IMR-90 (cell line): ENCODE results near the gene LRRC47. TPM values are rescaled to one million over a fixed set of nuclear protein-coding genes. Genes with fewer than 3 reads are reported as not detected.

ENCODE experiments used
- ATAC-seq: fragments of 200-7000 bp; cut with Tn5 transposase; 2 replicates; pipeline ENCODE4 v1.9.1; 2020; ENCODE audit warnings: low read depth, mild to moderate bottlenecking, moderate library complexity
- BruUV-seq: library from RNA; stranded (reverse); fragments of 400-500 nt; replicated peaks from 2 replicates; lab custom pipeline; 2021; lab: Mats Ljungman, UMichigan
- CTCF ChIA-PET: fragments of 300-600 bp; formaldehyde crosslinking; extraction: SDS; loops from one replicate; lab custom pipeline; 2021; ENCODE audit warnings: antibody characterized with exemption; lab: Yijun Ruan, JAX
- POLR2A ChIA-PET: fragments of 300-600 bp; sonication (Branson Sonifier 250); formaldehyde crosslinking; loops from one replicate; lab custom pipeline; 2022; ENCODE audit warnings: antibody characterized with exemption; ENCODE audit not compliant: unreplicated experiment; lab: Charles Lee
- DNase-seq: peaks from one replicate; pipeline ENCODE4 v3.0.0; 2013
- H2AFZ ChIP-seq: replicated peaks from 2 replicates; pipeline ENCODE3; 2013; ENCODE audit warnings: low read length, mild to moderate bottlenecking; ENCODE audit not compliant: poor library complexity
- H2AK5ac ChIP-seq: 2 replicates; pipeline ENCODE4 v1.6.1; 2013; ENCODE audit warnings: low read depth, low read length, inconsistent platforms
- H2AK9ac ChIP-seq: replicated peaks from 2 replicates; pipeline ENCODE3; 2013; ENCODE audit warnings: mild to moderate bottlenecking, low read depth, low read length, moderate library complexity; ENCODE audit not compliant: poor library complexity
- H2BK120ac ChIP-seq: 2 replicates; pipeline ENCODE4 v1.6.1; 2013; ENCODE audit warnings: low read depth, low read length, inconsistent platforms
- H2BK15ac ChIP-seq: 3 replicates; pipeline ENCODE4 v1.6.1; 2013; ENCODE audit warnings: low read depth, low read length, inconsistent platforms
- H2BK20ac ChIP-seq: 2 replicates; pipeline ENCODE4 v1.6.1; 2013; ENCODE audit warnings: low read depth, mild to moderate bottlenecking, inconsistent platforms, low read length, moderate library complexity
- H2BK5ac ChIP-seq: 2 replicates; pipeline ENCODE4 v1.6.1; 2013; ENCODE audit warnings: mild to moderate bottlenecking, low read depth, low read length, inconsistent platforms; ENCODE audit not compliant: poor library complexity, severe bottlenecking
- H3K14ac ChIP-seq: replicated peaks from 2 replicates; pipeline ENCODE4 v1.6.1; 2013; ENCODE audit warnings: low read depth, low read length, inconsistent platforms
- H3K18ac ChIP-seq: 2 replicates; pipeline ENCODE4 v1.6.1; 2013; ENCODE audit warnings: low read depth, low read length, control low read depth
- H3K23ac ChIP-seq: 2 replicates; pipeline ENCODE4 v1.6.1; 2013; ENCODE audit warnings: low read depth, low read length, inconsistent platforms
- H3K27ac ChIP-seq: 2 replicates; pipeline ENCODE4 v1.5.1; 2013; ENCODE audit warnings: mild to moderate bottlenecking, control low read depth, low read length; ENCODE audit not compliant: insufficient read depth
- H3K27me3 ChIP-seq: 2 replicates; pipeline ENCODE4 v1.6.1; 2013; ENCODE audit warnings: low read length; ENCODE audit not compliant: control insufficient read depth, insufficient read depth
- H3K36me3 ChIP-seq: 2 replicates; pipeline ENCODE4 v1.6.1; 2013; ENCODE audit warnings: low read length, mixed read lengths; ENCODE audit not compliant: control insufficient read depth, insufficient read depth
- H3K4ac ChIP-seq: 2 replicates; pipeline ENCODE4 v1.6.1; 2013; ENCODE audit warnings: low read depth, low read length, inconsistent platforms
- H3K4me1 ChIP-seq: 2 replicates; pipeline ENCODE4 v1.6.1; 2013; ENCODE audit warnings: low read length, mixed read lengths; ENCODE audit not compliant: control insufficient read depth, insufficient read depth
- H3K4me2 ChIP-seq: 2 replicates; pipeline ENCODE4 v1.6.1; 2013; ENCODE audit warnings: low read depth, mild to moderate bottlenecking, control low read depth, low read length, moderate library complexity
- H3K4me3 ChIP-seq: 2 replicates; pipeline ENCODE4 v1.5.1; 2013; ENCODE audit warnings: low read depth, mild to moderate bottlenecking, control low read depth, low read length, moderate library complexity; ENCODE audit not compliant: insufficient read depth
- H3K56ac ChIP-seq: 2 replicates; pipeline ENCODE4 v1.6.1; 2013; ENCODE audit warnings: low read length, inconsistent platforms; ENCODE audit not compliant: insufficient read depth; ENCODE audit errors: extremely low read depth
- H3K79me1 ChIP-seq, 2 experiments: 2 replicates each; pipeline ENCODE4 v1.6.1; 2013; ENCODE audit warnings: low read length in 2 of 2, inconsistent platforms in 1 of 2, low read depth in 1 of 2
- H3K9ac ChIP-seq: 2 replicates; pipeline ENCODE4 v1.6.1; 2013; ENCODE audit warnings: low read depth, low read length, control low read depth
- H3K9me1 ChIP-seq: 2 replicates; pipeline ENCODE4 v1.6.1; 2013; ENCODE audit warnings: low read length, inconsistent platforms; ENCODE audit not compliant: insufficient read depth
- H3K9me3 ChIP-seq: 2 replicates; pipeline ENCODE4 v1.6.1; 2013; ENCODE audit warnings: low read length; ENCODE audit not compliant: control insufficient read depth, insufficient read depth
- H4K20me1 ChIP-seq: 2 replicates; pipeline ENCODE4 v1.6.1; 2013; ENCODE audit warnings: low read length, inconsistent platforms; ENCODE audit not compliant: insufficient read depth
- H4K5ac ChIP-seq: 2 replicates; pipeline ENCODE4 v1.6.1; 2013; ENCODE audit warnings: mild to moderate bottlenecking, low read depth, low read length, control low read depth
- H4K8ac ChIP-seq, 2 experiments: 2 replicates each; pipeline ENCODE4 v1.6.1; 2013; ENCODE audit warnings: low read depth in 2 of 2, low read length in 2 of 2, control low read depth in 1 of 2, inconsistent platforms in 1 of 2
- H4K91ac ChIP-seq: 2 replicates; pipeline ENCODE4 v1.6.1; 2013; ENCODE audit warnings: low read depth, low read length, inconsistent platforms; ENCODE audit not compliant: insufficient read depth
- BHLHE40 ChIP-seq: fragments of 150-350 bp; IDR thresholded peaks from 2 replicates; pipeline ENCODE4 v1.6.1; 2016; ENCODE audit warnings: mild to moderate bottlenecking, low read depth, low read length
- CEBPB ChIP-seq: IDR thresholded peaks from 2 replicates; pipeline ENCODE4 v1.6.1; 2012; ENCODE audit warnings: low read depth, low read length, improper control_type of control experiment
- CHD1 ChIP-seq: IDR thresholded peaks from 2 replicates; pipeline ENCODE4 v1.6.1; 2012; ENCODE audit warnings: low read depth, low read length, improper control_type of control experiment
- MAZ ChIP-seq: IDR thresholded peaks from 2 replicates; pipeline ENCODE4 v1.6.1; 2012; ENCODE audit warnings: low read depth, mild to moderate bottlenecking, low read length, improper control_type of control experiment, moderate library complexity, borderline replicate concordance
- MXI1 ChIP-seq: IDR thresholded peaks from 2 replicates; pipeline ENCODE4 v1.6.1; 2012; ENCODE audit warnings: low read depth, mild to moderate bottlenecking, low read length, moderate library complexity, borderline replicate concordance
- NFE2L2 ChIP-seq: fragments of 150-350 bp; IDR thresholded peaks from 2 replicates; pipeline ENCODE4 v1.6.1; 2016; ENCODE audit warnings: low read depth, mild to moderate bottlenecking, low read length
- POLR2A ChIP-seq: IDR thresholded peaks from 2 replicates; pipeline ENCODE4 v1.6.1; 2012; ENCODE audit warnings: mild to moderate bottlenecking, low read depth, low read length
- RAD21 ChIP-seq: IDR thresholded peaks from 2 replicates; pipeline ENCODE4 v1.6.1; 2012; ENCODE audit warnings: low read length, improper control_type of control experiment
- RCOR1 ChIP-seq: IDR thresholded peaks from 2 replicates; pipeline ENCODE4 v1.6.1; 2012; ENCODE audit warnings: mild to moderate bottlenecking, low read length, improper control_type of control experiment; ENCODE audit not compliant: insufficient replicate concordance
- SMC3 ChIP-seq: fragments of 150-350 bp; IDR thresholded peaks from 2 replicates; pipeline ENCODE4 v1.6.1; 2016; ENCODE audit warnings: low read depth, mild to moderate bottlenecking, antibody characterized with exemption, low read length, moderate library complexity
- WGBS, 2 experiments: methylation state at CpG; one replicate each; pipeline versions ENCODE4 v1.1.5 to v1.1.7; 2013; ENCODE audit warnings: missing lambda C conversion rate in 2 of 2; ENCODE audit not compliant: insufficient read length in 1 of 2; ENCODE audit errors: extremely low coverage in 2 of 2; 5-methylcytosine and 5-hydroxymethylcytosine counted together
- dilution Hi-C: fragments of 300-500 bp; cut with HindIII; formaldehyde crosslinking; loops from one replicate; pipeline ENCODE4 v1.14.3; 2018; ENCODE audit warnings: low sequenced_read_pairs; ENCODE audit not compliant: unreplicated experiment
- in situ Hi-C: fragments of 300-500 bp; cut with MboI; formaldehyde crosslinking; loops from 3 replicates; pipeline ENCODE4 v1.14.3; 2019; ENCODE audit warnings: low sequenced_read_pairs, inconsistent platforms, mixed read lengths
- intact Hi-C: fragments of 100-400 bp; cut with micrococcal nuclease; formaldehyde crosslinking; loops from 2 replicates; pipeline ENCODE4 v1.10.0; 2022
- polyA plus RNA-seq, 3 experiments: library from polyadenylated mRNA; depleted of rRNA; stranded (reverse); fragments of >200 nt; gene quantifications; 2 replicates each; pipeline ENCODE4 v1.2.3, GENCODE V29; 2012; ENCODE audit warnings: low replicate concordance in 1 of 3
- total RNA-seq: library from RNA; depleted of rRNA; stranded (reverse); fragments of >200 nt; gene quantifications from 2 replicates; pipeline ENCODE4 v1.2.3, GENCODE V29; 2012
- TF ChIP-seq, protein P1 (sequence below): conservative IDR thresholded peaks from 2 replicates; pipeline ENCODE4 v1.5.1; 2012; ENCODE audit warnings: mild to moderate bottlenecking, low read depth, low read length, improper control_type of control experiment
- TF ChIP-seq, protein P2 (sequence below): fragments of 150-350 bp; IDR thresholded peaks from 2 replicates; pipeline ENCODE4 v1.6.1; 2017; ENCODE audit warnings: mild to moderate bottlenecking, antibody characterized with exemption, low read length, low read depth
- TF ChIP-seq, protein P3 (sequence below): fragments of 150-350 bp; IDR thresholded peaks from 2 replicates; pipeline ENCODE4 v1.6.1; 2016; ENCODE audit warnings: low read depth, mild to moderate bottlenecking, low read length, moderate library complexity, borderline replicate concordance

LRRC47 gene
- total and polyA plus RNA-seq, 2 of the 4 experiments (the other 2 are of a cell fraction): 15.2 to 19.7 TPM

DNA sequence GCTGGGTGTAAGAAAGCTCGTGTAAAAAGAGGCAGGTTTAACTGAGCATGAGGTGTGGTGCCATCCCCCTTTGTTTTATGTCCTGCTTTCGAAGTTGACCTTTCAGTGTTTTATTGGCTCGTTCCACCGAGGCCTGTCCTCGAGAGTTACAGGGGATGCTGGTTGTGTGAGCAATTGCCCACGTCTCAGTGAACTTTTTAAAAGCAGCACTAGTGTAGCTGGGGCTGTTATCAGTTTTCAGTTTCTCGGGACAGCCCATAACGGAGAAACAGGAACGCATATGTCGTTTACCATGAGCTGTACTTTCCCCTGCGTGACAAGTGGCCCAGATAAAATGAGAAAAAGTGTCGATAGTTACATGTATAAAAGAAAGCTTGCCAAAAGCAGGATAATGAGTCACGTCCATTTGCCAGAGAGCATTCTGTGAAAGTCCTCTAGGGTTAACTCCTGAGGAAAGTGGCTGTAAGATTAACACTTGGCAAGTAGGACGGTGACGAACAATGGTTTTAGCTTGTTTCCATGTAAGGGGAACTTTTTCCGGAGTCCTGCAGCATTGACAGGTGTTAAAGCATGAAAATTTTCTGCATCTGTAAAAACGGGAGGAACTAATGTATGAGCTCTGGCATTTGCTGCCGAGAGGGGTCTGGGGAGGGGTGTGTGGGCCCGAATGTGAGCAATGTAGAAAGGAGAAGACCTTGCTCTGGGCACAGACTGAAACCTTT is 7.8 kb upstream of the LRRC47 start:
- Histone ChIP-seq H3K79me1 (no peaks in the 10 kb centered on the region), H4K5ac (no peak overlapping the region)
- POLR2A ChIA-PET: no interaction called here

More for the DNA sequence above, 7.8 kb upstream of the LRRC47 start:
- dilution Hi-C loops: no loop called here
- H3K4ac ChIP-seq: no peak overlapping the region
- H2AFZ ChIP-seq: no peak overlapping the region
- H3K4me3 ChIP-seq: no peak overlapping the region
- no TSS peak for BruUV-seq
- no peaks in the 10 kb centered on the region for H3K36me3 ChIP-seq
- DNase-seq (no peak), ATAC-seq (no peak)
- no peaks in the 10 kb centered on the region for H3K9me3 ChIP-seq
- no peak overlapping the region for H4K91ac ChIP-seq
- H2BK15ac ChIP-seq: no peak overlapping the region
- H3K23ac ChIP-seq: no peak overlapping the region
- H2BK20ac ChIP-seq: no peak overlapping the region
- TF ChIP-seq RCOR1 (no peak), NFE2L2 (no peak), POLR2A (no peak), CHD1 (no peak), BHLHE40 (no peak), MXI1 (no peak), MAZ (no peak), RAD21 (no peak), SMC3 (no peak), CEBPB (no peak)
- TF ChIP-seq, protein P1, sequence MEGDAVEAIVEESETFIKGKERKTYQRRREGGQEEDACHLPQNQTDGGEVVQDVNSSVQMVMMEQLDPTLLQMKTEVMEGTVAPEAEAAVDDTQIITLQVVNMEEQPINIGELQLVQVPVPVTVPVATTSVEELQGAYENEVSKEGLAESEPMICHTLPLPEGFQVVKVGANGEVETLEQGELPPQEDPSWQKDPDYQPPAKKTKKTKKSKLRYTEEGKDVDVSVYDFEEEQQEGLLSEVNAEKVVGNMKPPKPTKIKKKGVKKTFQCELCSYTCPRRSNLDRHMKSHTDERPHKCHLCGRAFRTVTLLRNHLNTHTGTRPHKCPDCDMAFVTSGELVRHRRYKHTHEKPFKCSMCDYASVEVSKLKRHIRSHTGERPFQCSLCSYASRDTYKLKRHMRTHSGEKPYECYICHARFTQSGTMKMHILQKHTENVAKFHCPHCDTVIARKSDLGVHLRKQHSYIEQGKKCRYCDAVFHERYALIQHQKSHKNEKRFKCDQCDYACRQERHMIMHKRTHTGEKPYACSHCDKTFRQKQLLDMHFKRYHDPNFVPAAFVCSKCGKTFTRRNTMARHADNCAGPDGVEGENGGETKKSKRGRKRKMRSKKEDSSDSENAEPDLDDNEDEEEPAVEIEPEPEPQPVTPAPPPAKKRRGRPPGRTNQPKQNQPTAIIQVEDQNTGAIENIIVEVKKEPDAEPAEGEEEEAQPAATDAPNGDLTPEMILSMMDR: no peak
- TF ChIP-seq, protein P2, sequence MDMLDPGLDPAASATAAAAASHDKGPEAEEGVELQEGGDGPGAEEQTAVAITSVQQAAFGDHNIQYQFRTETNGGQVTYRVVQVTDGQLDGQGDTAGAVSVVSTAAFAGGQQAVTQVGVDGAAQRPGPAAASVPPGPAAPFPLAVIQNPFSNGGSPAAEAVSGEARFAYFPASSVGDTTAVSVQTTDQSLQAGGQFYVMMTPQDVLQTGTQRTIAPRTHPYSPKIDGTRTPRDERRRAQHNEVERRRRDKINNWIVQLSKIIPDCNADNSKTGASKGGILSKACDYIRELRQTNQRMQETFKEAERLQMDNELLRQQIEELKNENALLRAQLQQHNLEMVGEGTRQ: no peak
- TF ChIP-seq, protein P3, sequence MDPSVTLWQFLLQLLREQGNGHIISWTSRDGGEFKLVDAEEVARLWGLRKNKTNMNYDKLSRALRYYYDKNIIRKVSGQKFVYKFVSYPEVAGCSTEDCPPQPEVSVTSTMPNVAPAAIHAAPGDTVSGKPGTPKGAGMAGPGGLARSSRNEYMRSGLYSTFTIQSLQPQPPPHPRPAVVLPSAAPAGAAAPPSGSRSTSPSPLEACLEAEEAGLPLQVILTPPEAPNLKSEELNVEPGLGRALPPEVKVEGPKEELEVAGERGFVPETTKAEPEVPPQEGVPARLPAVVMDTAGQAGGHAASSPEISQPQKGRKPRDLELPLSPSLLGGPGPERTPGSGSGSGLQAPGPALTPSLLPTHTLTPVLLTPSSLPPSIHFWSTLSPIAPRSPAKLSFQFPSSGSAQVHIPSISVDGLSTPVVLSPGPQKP: no peak
- no peak overlapping the region for H2AK5ac ChIP-seq
- no peak overlapping the region for H4K8ac ChIP-seq
- no peak overlapping the region for H3K9ac ChIP-seq
- H2BK5ac ChIP-seq: no peak overlapping the region
- H3K27me3 ChIP-seq: no peaks in the 10 kb centered on the region
- H3K9me1 ChIP-seq: no peaks in the 10 kb centered on the region
- no peaks in the 10 kb centered on the region for H3K4me1 ChIP-seq
- H2AK9ac ChIP-seq: no peak overlapping the region
- in situ Hi-C loops: no loop called here
- WGBS, 2 experiments: 72% methylated on average over 14 of the region's 19 CpGs; no CpG with 5 or more reads in 1 of the 2 experiments
- H3K27ac ChIP-seq: no peak overlapping the region
- no peak overlapping the region for H3K4me2 ChIP-seq
- H3K56ac ChIP-seq: no peak overlapping the region
- H4K20me1 ChIP-seq: no peaks in the 10 kb centered on the region
- no peak overlapping the region for H3K18ac ChIP-seq
- no peak overlapping the region for H2BK120ac ChIP-seq
- CTCF ChIA-PET: no interaction called here
- H3K14ac ChIP-seq: no peak overlapping the region
- intact Hi-C loops: loop anchor here (5.0 kb wide), 1 partner anchor 352 kb away; the partner anchor contains the start of gene ARHGEF16
